ENCODE measurements around the gene UEVLD.

DNA sequence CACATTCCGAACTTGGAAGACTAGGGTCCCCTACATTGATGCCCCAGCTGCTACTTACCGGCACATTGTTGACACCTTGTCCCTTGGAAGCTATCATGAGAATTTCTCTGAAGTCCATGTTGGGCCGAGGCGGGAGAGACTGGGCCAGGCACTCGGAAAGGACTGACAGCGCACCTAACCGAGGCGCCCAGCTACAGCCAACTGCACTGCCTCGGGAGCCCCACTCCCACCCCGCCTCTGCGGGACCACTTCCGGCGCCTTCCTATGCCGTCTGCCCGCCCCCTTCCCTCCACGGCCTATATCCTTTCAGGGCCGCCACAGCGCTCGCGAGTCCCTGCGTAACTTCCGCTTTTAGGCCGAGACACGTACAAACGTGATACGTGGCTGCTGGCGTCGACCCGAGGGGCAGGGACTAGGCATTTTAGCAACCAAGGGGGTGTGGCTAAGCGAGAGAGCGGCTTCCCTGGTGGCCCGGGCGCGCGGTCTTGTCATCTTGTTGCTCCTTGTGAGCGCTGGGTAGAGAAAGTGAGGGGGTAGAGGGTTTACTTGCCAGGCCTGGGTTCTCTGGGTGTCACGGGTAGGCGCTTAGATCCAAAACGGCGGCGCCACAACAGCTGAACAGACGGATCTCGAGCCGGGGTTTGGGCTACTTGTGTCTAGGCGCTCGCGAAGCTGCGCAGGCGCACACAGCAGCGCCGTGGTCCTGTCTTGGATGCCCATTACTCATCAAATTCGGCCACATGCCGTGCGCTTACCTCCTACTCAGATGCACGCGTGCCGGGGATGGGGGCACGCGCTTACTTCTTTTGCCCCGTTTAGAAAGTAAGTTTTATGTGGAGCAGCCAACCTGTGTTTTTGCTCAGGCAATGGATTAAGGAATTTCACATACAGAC is 45.9 kb upstream of the UEVLD start, which contains the start of gene SPTY2D1:
- TF ChIP-seq, protein P1, sequence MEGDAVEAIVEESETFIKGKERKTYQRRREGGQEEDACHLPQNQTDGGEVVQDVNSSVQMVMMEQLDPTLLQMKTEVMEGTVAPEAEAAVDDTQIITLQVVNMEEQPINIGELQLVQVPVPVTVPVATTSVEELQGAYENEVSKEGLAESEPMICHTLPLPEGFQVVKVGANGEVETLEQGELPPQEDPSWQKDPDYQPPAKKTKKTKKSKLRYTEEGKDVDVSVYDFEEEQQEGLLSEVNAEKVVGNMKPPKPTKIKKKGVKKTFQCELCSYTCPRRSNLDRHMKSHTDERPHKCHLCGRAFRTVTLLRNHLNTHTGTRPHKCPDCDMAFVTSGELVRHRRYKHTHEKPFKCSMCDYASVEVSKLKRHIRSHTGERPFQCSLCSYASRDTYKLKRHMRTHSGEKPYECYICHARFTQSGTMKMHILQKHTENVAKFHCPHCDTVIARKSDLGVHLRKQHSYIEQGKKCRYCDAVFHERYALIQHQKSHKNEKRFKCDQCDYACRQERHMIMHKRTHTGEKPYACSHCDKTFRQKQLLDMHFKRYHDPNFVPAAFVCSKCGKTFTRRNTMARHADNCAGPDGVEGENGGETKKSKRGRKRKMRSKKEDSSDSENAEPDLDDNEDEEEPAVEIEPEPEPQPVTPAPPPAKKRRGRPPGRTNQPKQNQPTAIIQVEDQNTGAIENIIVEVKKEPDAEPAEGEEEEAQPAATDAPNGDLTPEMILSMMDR (conservative IDR thresholded peaks at IDR 0.05): no peak
- TF ChIP-seq EZH2 (IDR thresholded peaks at IDR 0.05; ENCODE audit: low read depth): no peak

All from PC-9 (cell line).